Upper lobe of left lung (tissue), 6 donors: ENCODE results near the gene BCL7B. TPM values are rescaled to one million over a fixed set of nuclear protein-coding genes. Genes with fewer than 3 reads are reported as not detected.
"Not testable (repeated sequence)": the region's sequence is repeated elsewhere in the genome, so short reads cannot be mapped to it uniquely, and the experiment has no call there.

ENCODE experiments used
- ATAC-seq, 2 donors: fragments of 200-7000 bp; cut with Tn5 transposase; one replicate each; pipeline ENCODE4 v1.9.1; 2022; ENCODE audit warnings: mild to moderate bottlenecking in 2 of 2, moderate library complexity in 2 of 2; ENCODE audit not compliant: low FRiP score in 2 of 2
- DNase-seq, 2 donors: peaks; one replicate each; pipeline ENCODE4 v3.0.0-alpha.2; 2019 to 2020
- H3K27ac ChIP-seq, 4 donors: fragments of 200-600 bp; sonication (generic); one replicate each; pipeline ENCODE4 v1.5.1; 2016 to 2019
- H3K27me3 ChIP-seq, 4 donors: fragments of 200-600 bp; sonication (generic); one replicate each; pipeline ENCODE4 v1.5.1; 2017 to 2019
- H3K36me3 ChIP-seq, 4 donors: fragments of 200-600 bp; sonication (generic); one replicate each; pipeline ENCODE4 v1.5.1; 2016 to 2019
- H3K4me1 ChIP-seq, 4 donors: fragments of 200-600 bp; sonication (generic); one replicate each; pipeline ENCODE4 v1.5.1; 2018 to 2019
- H3K4me3 ChIP-seq, 4 donors: fragments of 200-600 bp; sonication (generic); one replicate each; pipeline ENCODE4 v1.5.1; 2017 to 2019; ENCODE audit warnings: mild to moderate bottlenecking in 2 of 4, moderate library complexity in 1 of 4
- H3K9me3 ChIP-seq, 4 donors: fragments of 200-600 bp; sonication (generic); one replicate each; pipeline ENCODE4 v1.5.1; 2018 to 2019
- EP300 ChIP-seq, 4 donors: sonication (generic); formaldehyde crosslinking; IDR thresholded peaks; one replicate each; pipeline ENCODE4 v1.5.1; 2017; ENCODE audit warnings: antibody characterized with exemption in 4 of 4, control low read depth in 2 of 4
- POLR2A ChIP-seq, 4 donors: fragments of 450-650 bp; IDR thresholded peaks; one replicate each; pipeline ENCODE4 v1.5.1; 2016 to 2017; ENCODE audit warnings: antibody characterized with exemption in 4 of 4, mild to moderate bottlenecking in 2 of 4
- POLR2AphosphoS5 ChIP-seq, 2 donors: sonication (generic); formaldehyde crosslinking; IDR thresholded peaks; one replicate each; pipeline ENCODE4 v1.5.1; 2017; ENCODE audit warnings: antibody characterized with exemption in 2 of 2
- WGBS, 2 donors: methylation state at CpG; one replicate each; pipeline ENCODE4 v1.1.5; 2017 to 2018; 5-methylcytosine and 5-hydroxymethylcytosine counted together
- total RNA-seq, 6 donors: library from RNA; depleted of rRNA in 4 of 6; stranded (reverse); fragments of >200 nt in 4 of 6; gene quantifications; one replicate each; pipeline versions ENCODE4 v1.1.0 to v1.2.1, GENCODE V29; 2016 to 2021
- TF ChIP-seq, protein P1 (sequence below), 6 experiments: fragments of 450-650 bp in 4 of 6; fragments of 200-600 bp in 2 of 6; sonication (generic) in 2 of 6; IDR thresholded peaks; one replicate each; pipeline ENCODE4 v1.5.1; 2016 to 2019; ENCODE audit warnings: antibody characterized with exemption in 6 of 6
- donor health status: DM: no; HTN: no; CAD: no; lungs with moderate emphysema.
- donor health status: DM: no; HTN: yes; CAD: no; lungs with severe emphysema.

Gene BCL7B
- total RNA-seq, 6 donors from 2014 or later = 50.3 to 95.9 (median 62.5) TPM

DNA sequence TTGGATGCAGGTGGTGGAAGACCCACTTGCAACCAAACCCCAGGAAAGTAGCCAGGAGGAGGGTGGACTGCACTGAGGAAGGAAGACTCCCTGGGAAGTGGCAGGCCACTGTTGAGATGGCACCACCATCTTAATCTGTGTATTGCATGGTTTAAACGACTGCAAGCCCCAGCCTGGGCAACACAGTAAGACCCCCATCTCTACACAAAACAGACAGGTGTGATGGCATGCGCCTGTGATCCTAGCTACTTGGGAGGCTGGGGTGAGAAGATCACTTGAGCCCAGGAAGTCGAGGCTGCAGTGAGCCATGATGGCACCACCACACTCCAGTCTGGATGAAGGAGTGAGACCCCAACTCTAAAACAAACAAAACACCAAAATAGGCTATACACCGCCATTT is 9.7 kb upstream of the BCL7B start:
- H3K4me3 ChIP-seq = no peak overlapping the region
- WGBS, 2 donors = 88 to 89% methylated on average over 4 of the region's 4 CpGs
- no peaks in the 10 kb centered on the region for H3K9me3 ChIP-seq
- peaks cover 3 to 8% (median 5%) of the 10 kb centered on the region in 4 donors for H3K4me1 ChIP-seq
- no peak overlapping the region for H3K27ac ChIP-seq
- TF ChIP-seq POLR2A (IDR thresholded peaks at IDR 0.05) = no peak
- no peak for TF ChIP-seq EP300 (IDR thresholded peaks at IDR 0.05)
- TF ChIP-seq POLR2AphosphoS5 (IDR thresholded peaks at IDR 0.05) = no peak
- TF ChIP-seq, protein P1, sequence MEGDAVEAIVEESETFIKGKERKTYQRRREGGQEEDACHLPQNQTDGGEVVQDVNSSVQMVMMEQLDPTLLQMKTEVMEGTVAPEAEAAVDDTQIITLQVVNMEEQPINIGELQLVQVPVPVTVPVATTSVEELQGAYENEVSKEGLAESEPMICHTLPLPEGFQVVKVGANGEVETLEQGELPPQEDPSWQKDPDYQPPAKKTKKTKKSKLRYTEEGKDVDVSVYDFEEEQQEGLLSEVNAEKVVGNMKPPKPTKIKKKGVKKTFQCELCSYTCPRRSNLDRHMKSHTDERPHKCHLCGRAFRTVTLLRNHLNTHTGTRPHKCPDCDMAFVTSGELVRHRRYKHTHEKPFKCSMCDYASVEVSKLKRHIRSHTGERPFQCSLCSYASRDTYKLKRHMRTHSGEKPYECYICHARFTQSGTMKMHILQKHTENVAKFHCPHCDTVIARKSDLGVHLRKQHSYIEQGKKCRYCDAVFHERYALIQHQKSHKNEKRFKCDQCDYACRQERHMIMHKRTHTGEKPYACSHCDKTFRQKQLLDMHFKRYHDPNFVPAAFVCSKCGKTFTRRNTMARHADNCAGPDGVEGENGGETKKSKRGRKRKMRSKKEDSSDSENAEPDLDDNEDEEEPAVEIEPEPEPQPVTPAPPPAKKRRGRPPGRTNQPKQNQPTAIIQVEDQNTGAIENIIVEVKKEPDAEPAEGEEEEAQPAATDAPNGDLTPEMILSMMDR (IDR thresholded peaks at IDR 0.05) = no peak
- DNase-seq = no peak
- H3K27me3 ChIP-seq = no peaks in the 10 kb centered on the region
- ATAC-seq = no peak
- H3K36me3 ChIP-seq = peaks cover 17 to 30% (median 24%) of the 10 kb centered on the region in 4 donors

DNA sequence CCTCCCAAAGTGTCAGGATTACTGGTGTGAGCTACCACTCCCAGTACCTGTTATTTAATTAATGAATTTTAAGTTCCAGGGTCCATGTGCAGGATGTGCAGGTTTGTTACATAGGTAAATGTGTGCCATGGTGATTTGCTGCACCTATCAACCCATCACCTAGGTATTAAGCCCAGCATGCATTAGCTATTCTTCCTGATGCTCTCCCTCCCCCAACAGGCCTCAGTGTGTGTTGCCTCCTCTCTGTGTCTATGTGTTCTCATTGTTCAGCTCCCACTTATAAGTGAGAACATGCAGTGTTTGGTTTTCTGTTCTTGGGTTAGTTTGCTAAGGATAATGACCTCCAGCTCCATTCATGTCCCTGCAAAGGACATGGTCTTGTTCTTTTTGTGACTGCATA is 8.9 kb upstream of the BCL7B start:
- not testable (repeated sequence) for ATAC-seq
- peak overlapping the region in 3 of 4 donors; percentile 24 to 40 (median 37) for H3K4me3 ChIP-seq
- H3K27ac ChIP-seq = peak overlapping the region in 3 of 4 donors; percentile 32 to 53 (median 39)

DNA sequence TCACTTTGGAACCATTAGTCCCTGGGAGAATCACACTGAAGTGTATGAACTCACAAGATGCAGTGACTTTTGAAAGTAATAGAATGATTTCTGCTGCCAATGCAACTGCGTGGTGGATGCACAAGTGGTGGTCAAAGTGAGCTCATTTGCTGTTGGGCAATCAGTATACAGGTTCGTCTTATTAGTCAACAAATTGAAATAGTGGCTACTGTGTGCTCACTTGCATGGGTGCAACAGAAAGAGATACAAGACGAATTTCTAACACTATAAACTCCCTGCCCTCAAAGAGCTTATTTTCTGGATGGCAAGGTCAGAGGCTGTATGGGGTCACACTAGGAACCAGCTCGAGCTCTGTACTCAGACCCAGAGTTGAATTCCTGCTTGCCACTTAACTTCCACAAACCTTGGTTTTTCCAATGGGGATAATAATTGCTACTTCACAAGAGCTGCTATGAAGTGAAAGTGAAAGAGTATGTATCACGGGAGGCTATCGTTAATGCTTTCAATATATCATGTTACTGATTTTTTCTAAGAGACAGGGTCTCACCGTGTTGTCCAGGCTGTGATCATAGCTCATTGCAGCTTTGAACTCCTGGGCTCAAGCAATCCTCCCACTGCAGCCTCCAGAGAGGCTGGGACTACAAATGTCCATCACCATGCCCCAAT is 8.3 kb upstream of the BCL7B start:
- no peak for ATAC-seq
- TF ChIP-seq POLR2A (IDR thresholded peaks at IDR 0.05) = no peak
- TF ChIP-seq, protein P1 (IDR thresholded peaks at IDR 0.05) = no peak
- TF ChIP-seq POLR2AphosphoS5 (IDR thresholded peaks at IDR 0.05) = no peak
- no peak for TF ChIP-seq EP300 (IDR thresholded peaks at IDR 0.05)
- H3K27ac ChIP-seq = peak overlapping the region in 3 of 4 donors; percentile 32 to 53 (median 39)
- H3K27me3 ChIP-seq = no peaks in the 10 kb centered on the region
- WGBS, 2 donors = 41 to 43% methylated on average over 7 of the region's 7 CpGs
- no peak for DNase-seq
- H3K9me3 ChIP-seq = no peaks in the 10 kb centered on the region
- peak overlapping the region in 3 of 4 donors; percentile 24 to 40 (median 37) for H3K4me3 ChIP-seq
- H3K36me3 ChIP-seq = peaks cover 9 to 16% (median 12%) of the 10 kb centered on the region in 4 donors
- peaks cover 3 to 8% (median 5%) of the 10 kb centered on the region in 4 donors for H3K4me1 ChIP-seq

More for the DNA sequence above, 8.9 kb upstream of the BCL7B start:
- DNase-seq, H3K9me3 ChIP-seq, H3K27me3 ChIP-seq, H3K4me1 ChIP-seq: not testable (repeated sequence)
- H3K36me3 ChIP-seq = peaks cover 16 to 22% (median 18%) of the 10 kb centered on the region in 4 donors

DNA sequence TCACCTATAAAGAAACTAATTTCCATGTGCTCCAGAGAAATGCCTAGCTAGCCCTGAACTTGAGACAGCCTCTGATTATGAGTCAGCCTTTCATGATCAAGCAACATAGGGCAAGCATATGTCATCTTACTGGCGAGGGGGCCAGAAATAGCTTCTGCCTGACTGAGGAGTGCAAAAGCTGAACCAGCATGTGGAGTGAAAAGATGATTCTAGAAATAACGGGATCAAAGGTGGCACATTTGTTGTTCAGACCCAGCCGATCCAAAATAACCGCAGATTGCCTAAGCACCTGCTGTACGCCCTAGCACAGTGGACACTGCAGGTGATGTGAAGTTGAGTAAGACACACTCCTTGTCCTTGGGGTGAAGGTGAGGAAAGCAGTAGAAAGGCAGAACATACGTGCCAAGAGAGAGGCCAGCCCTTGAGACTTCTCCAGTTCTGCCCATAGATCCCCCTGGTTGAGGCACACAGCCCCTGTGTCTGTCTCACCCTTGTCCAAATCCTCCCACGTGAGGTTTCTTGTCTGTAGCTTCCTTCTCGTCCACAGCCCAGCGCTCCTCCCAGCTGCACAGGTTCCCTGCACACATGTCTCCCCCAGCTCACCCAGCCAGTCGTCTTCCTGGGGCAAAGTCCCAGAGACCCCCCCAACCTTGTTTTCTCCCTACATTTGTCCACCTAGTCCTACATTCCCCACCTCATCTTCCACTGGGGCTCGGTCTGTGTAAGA is 2.8 kb upstream of the BCL7B start:
- H3K4me3 ChIP-seq = no peak overlapping the region
- DNase-seq (no peak), ATAC-seq (no peak)
- H3K36me3 ChIP-seq = no peaks in the 10 kb centered on the region
- H3K27ac ChIP-seq = no peak overlapping the region
- peaks cover 10 to 21% (median 16%) of the 10 kb centered on the region in 4 donors for H3K4me1 ChIP-seq
- TF ChIP-seq POLR2AphosphoS5 (IDR thresholded peaks at IDR 0.05) = no peak
- no peak for TF ChIP-seq EP300 (IDR thresholded peaks at IDR 0.05)
- no peak for TF ChIP-seq POLR2A (IDR thresholded peaks at IDR 0.05)
- TF ChIP-seq, protein P1 (IDR thresholded peaks at IDR 0.05) = no peak
- no peaks in the 10 kb centered on the region for H3K9me3 ChIP-seq
- H3K27me3 ChIP-seq = no peaks in the 10 kb centered on the region
- WGBS, 2 donors = 68 to 69% methylated on average over 11 of the region's 11 CpGs

DNA sequence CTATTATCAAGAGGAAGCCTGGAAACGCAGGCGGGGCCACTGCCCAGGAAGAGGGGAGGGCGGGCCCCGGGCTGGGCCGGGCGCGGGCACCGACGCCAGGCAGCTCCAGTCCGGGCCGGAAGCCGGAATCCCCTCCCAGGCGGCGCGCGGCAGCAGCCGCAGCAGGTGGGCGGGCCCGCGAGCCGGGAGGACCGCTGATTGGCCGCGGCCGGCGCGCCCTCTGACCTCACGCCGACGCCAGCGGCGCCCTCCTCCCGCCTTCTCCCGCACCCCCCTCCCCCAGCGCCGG is 438 bp downstream of the BCL7B start:
- peaks cover 12 to 42% (median 21%) of the 10 kb centered on the region in 4 donors for H3K4me1 ChIP-seq
- ATAC-seq = peak; percentile 97 to 99
- 0 to 4% methylated on average over 5 to 24 of the region's 36 CpGs for WGBS, 2 donors

More for the DNA sequence above, 438 bp downstream of the BCL7B start:
- H3K27me3 ChIP-seq = no peaks in the 10 kb centered on the region
- DNase-seq = peak; percentile 98 to 99
- TF ChIP-seq POLR2AphosphoS5 (IDR thresholded peaks at IDR 0.05) = peak in 1 of 2 donors; percentile 70
- TF ChIP-seq, protein P1 (IDR thresholded peaks at IDR 0.05) = no peak
- TF ChIP-seq EP300 (IDR thresholded peaks at IDR 0.05) = no peak
- H3K4me3 ChIP-seq = peak overlapping the region; percentile 27 to 86 (median 70)
- H3K27ac ChIP-seq = peak overlapping the region; percentile 95 to 100 (median 100)
- peaks cover 6 to 17% (median 11%) of the 10 kb centered on the region in 4 donors for H3K36me3 ChIP-seq
- H3K9me3 ChIP-seq = no peaks in the 10 kb centered on the region
